Liver (tissue), 9 donors: ENCODE data around the gene CGGBP1. TPM values are rescaled to one million over a fixed set of nuclear protein-coding genes. Genes with fewer than 3 reads are reported as not detected.

ENCODE experiments used
- DNase-seq: peaks from one replicate; pipeline ENCODE4 v3.0.0-alpha.2; 2017; ENCODE audit warnings: low spot score
- H3K27ac ChIP-seq, 2 donors: one replicate each; pipeline ENCODE4 v1.7.0; 2013; ENCODE audit warnings: inconsistent platforms in 2 of 2, low read length in 2 of 2, control low read depth in 1 of 2, low read depth in 1 of 2, mild to moderate bottlenecking in 1 of 2
- H3K27me3 ChIP-seq, 4 donors: one replicate each; pipeline versions ENCODE4 v1.6.1 to v1.7.0; 2013; ENCODE audit warnings: low read length in 3 of 4, inconsistent platforms in 1 of 4, mild to moderate bottlenecking in 1 of 4, moderate library complexity in 1 of 4; ENCODE audit not compliant: control insufficient read depth in 4 of 4, insufficient read depth in 4 of 4
- H3K36me3 ChIP-seq, 4 donors: one replicate each; pipeline versions ENCODE4 v1.6.1 to v1.7.0; 2013; ENCODE audit warnings: low read length in 3 of 4, mild to moderate bottlenecking in 3 of 4, low read depth in 1 of 4, moderate library complexity in 1 of 4; ENCODE audit not compliant: control insufficient read depth in 4 of 4, insufficient read depth in 3 of 4
- H3K4me1 ChIP-seq, 4 donors: one replicate each; pipeline versions ENCODE4 v1.6.1 to v1.7.0; 2013; ENCODE audit warnings: low read length in 3 of 4, mild to moderate bottlenecking in 3 of 4, moderate library complexity in 1 of 4; ENCODE audit not compliant: control insufficient read depth in 4 of 4, insufficient read depth in 4 of 4
- H3K4me3 ChIP-seq, 3 donors: one replicate each; pipeline versions ENCODE4 v1.6.1 to v1.7.0; 2013; ENCODE audit warnings: low read length in 3 of 3, control low read depth in 1 of 3, low read depth in 1 of 3, mild to moderate bottlenecking in 1 of 3
- H3K9ac ChIP-seq, 2 donors: one replicate each; pipeline ENCODE4 v1.7.0; 2013; ENCODE audit warnings: low read length in 2 of 2, mild to moderate bottlenecking in 2 of 2, moderate library complexity in 2 of 2, control low read depth in 1 of 2, low read depth in 1 of 2
- H3K9me3 ChIP-seq, 4 donors: one replicate each; pipeline versions ENCODE4 v1.6.1 to v1.7.0; 2013; ENCODE audit warnings: low read length in 3 of 4; ENCODE audit not compliant: control insufficient read depth in 4 of 4
- FOXA1 ChIP-seq: IDR thresholded peaks from 2 replicates; pipeline ENCODE4 v1.6.1; 2016; ENCODE audit warnings: antibody characterized with exemption
- FOXA2 ChIP-seq: IDR thresholded peaks from 2 replicates; pipeline ENCODE4 v1.6.1; 2016; ENCODE audit warnings: antibody characterized with exemption
- GABPA ChIP-seq, 2 donors: IDR thresholded peaks in 1 of 2; conservative IDR thresholded peaks in 1 of 2; 2 replicates each; pipeline ENCODE4 v1.6.1; 2016; ENCODE audit warnings: antibody characterized with exemption in 2 of 2, mild to moderate bottlenecking in 1 of 2, moderate library complexity in 1 of 2
- HNF4A ChIP-seq, 2 donors: conservative IDR thresholded peaks; 2 replicates each; pipeline ENCODE4 v1.6.1; 2016; ENCODE audit warnings: antibody characterized with exemption in 2 of 2, mild to moderate bottlenecking in 2 of 2
- HNF4G ChIP-seq: IDR thresholded peaks from 2 replicates; pipeline ENCODE4 v1.6.1; 2016; ENCODE audit warnings: antibody characterized with exemption
- JUND ChIP-seq, 2 donors: IDR thresholded peaks; 2 replicates each; pipeline ENCODE4 v1.6.1; 2016; ENCODE audit warnings: antibody characterized with exemption in 2 of 2
- MAX ChIP-seq: IDR thresholded peaks from 2 replicates; pipeline ENCODE4 v1.6.1; 2016; ENCODE audit warnings: antibody characterized with exemption
- NR2F2 ChIP-seq: IDR thresholded peaks from 2 replicates; pipeline ENCODE4 v1.6.1; 2016; ENCODE audit warnings: antibody characterized with exemption
- RAD21 ChIP-seq, 2 donors: IDR thresholded peaks; 2 replicates each; pipeline ENCODE4 v1.6.1; 2016; ENCODE audit warnings: antibody characterized with exemption in 2 of 2, mild to moderate bottlenecking in 2 of 2
- REST ChIP-seq: IDR thresholded peaks from 2 replicates; pipeline ENCODE4 v1.6.1; 2016; ENCODE audit warnings: antibody characterized with exemption, mild to moderate bottlenecking
- RXRA ChIP-seq, 2 donors: IDR thresholded peaks; 2 replicates each; pipeline ENCODE4 v1.6.1; 2017 to 2018; ENCODE audit warnings: antibody characterized with exemption in 2 of 2, mild to moderate bottlenecking in 1 of 2
- SP1 ChIP-seq: IDR thresholded peaks from 2 replicates; pipeline ENCODE4 v1.6.1; 2018; ENCODE audit warnings: antibody characterized with exemption, mild to moderate bottlenecking
- TAF1 ChIP-seq: conservative IDR thresholded peaks from 2 replicates; pipeline ENCODE4 v1.6.1; 2016; ENCODE audit warnings: antibody characterized with exemption, mild to moderate bottlenecking
- ZBTB33 ChIP-seq: IDR thresholded peaks from 2 replicates; pipeline ENCODE4 v1.6.1; 2016; ENCODE audit warnings: antibody characterized with exemption
- WGBS: extraction: QIAGEN DNeasy Blood & Tissue Kit; methylation state at CpG from one replicate; pipeline ENCODE4 v1.1.7; 2013; 5-methylcytosine and 5-hydroxymethylcytosine counted together
- polyA plus RNA-seq, 2 donors: library from polyadenylated mRNA; stranded (reverse) in 1 of 2; unstranded in 1 of 2; fragments of 200-250 nt in 1 of 2; fragments of >200 nt in 1 of 2; fragmentation: Nextera tagmentation in 1 of 2; extraction: Ambion mirVana in 1 of 2; gene quantifications; one replicate each; pipeline versions ENCODE4 v1.2.1 to v1.2.3, GENCODE V29; 2013 to 2015
- total RNA-seq, 2 donors: library from RNA; depleted of rRNA; stranded (reverse); fragments of >200 nt; gene quantifications; one replicate each; pipeline ENCODE4 v1.2.3, GENCODE V29; 2014
- donor health status: healthy.
- donor health status: healthy.
- donor health status: healthy.
- donor health status: healthy.
- donor health status: healthy.

Gene CGGBP1
- total and polyA plus RNA-seq, 4 donors: 13.6 to 46.4 (median 35.8) TPM

- H3K4me3 ChIP-seq: no peak overlapping the region
- no peak for DNase-seq
- H3K9ac ChIP-seq: no peak overlapping the region
- H3K27ac ChIP-seq: no peak overlapping the region
- H3K36me3 ChIP-seq: peaks cover 0 to 7% (median 4%) of the 10 kb centered on the region in 4 donors
- TF ChIP-seq GABPA (IDR thresholded peaks at IDR 0.05 in 1 of 2, conservative IDR thresholded peaks at IDR 0.05 in 1 of 2): no peak
- no peak for TF ChIP-seq HNF4A (conservative IDR thresholded peaks at IDR 0.05)
- no peak for TF ChIP-seq RAD21 (IDR thresholded peaks at IDR 0.05)
- no peak for TF ChIP-seq HNF4G
- no peak for TF ChIP-seq NR2F2
- no peak for TF ChIP-seq SP1
- TF ChIP-seq FOXA2: no peak
- TF ChIP-seq ZBTB33: no peak
- no peak for TF ChIP-seq RXRA (IDR thresholded peaks at IDR 0.05)
- H3K9me3 ChIP-seq: no peaks in the 10 kb centered on the region
- WGBS: 90% methylated on average over 2 of the region's 2 CpGs
- peaks cover 0 to 2% (median 0%) of the 10 kb centered on the region in 4 donors for H3K4me1 ChIP-seq
- H3K27me3 ChIP-seq: no peaks in the 10 kb centered on the region
Measured at GRCh38 chr3:88082854-88083253, 24.0 kb upstream of the CGGBP1 start.

- Histone ChIP-seq H3K27me3 (no peaks in the 10 kb centered on the region), H3K4me3 (no peak overlapping the region), H3K9ac (no peak overlapping the region), H3K9me3 (no peaks in the 10 kb centered on the region), H3K36me3 (no peaks in the 10 kb centered on the region), H3K4me1 (peaks cover 5 to 14% (median 8%) of the 10 kb centered on the region in 4 donors), H3K27ac (no peak overlapping the region)
- WGBS: 98% methylated on average over 3 of the region's 3 CpGs
- no peak for TF ChIP-seq FOXA2
- no peak for TF ChIP-seq JUND (IDR thresholded peaks at IDR 0.05)
- TF ChIP-seq RAD21 (IDR thresholded peaks at IDR 0.05): no peak
- TF ChIP-seq TAF1: no peak
- no peak for TF ChIP-seq REST
- no peak for TF ChIP-seq HNF4G
- no peak for TF ChIP-seq FOXA1
- TF ChIP-seq RXRA (IDR thresholded peaks at IDR 0.05): no peak
- no peak for TF ChIP-seq MAX
- no peak for TF ChIP-seq ZBTB33
- no peak for TF ChIP-seq GABPA (IDR thresholded peaks at IDR 0.05 in 1 of 2, conservative IDR thresholded peaks at IDR 0.05 in 1 of 2)
- TF ChIP-seq SP1: no peak
- TF ChIP-seq NR2F2: no peak
- no peak for DNase-seq
Measured at GRCh38 chr3:88078932-88079331, 20.1 kb upstream of the CGGBP1 start.
